Calu3 (cell line): ENCODE results near the gene PICALM. TPM values are rescaled to one million over a fixed set of nuclear protein-coding genes. Genes with fewer than 3 reads are reported as not detected.

Experiments
- BruUV-seq: library from RNA; stranded (reverse); fragments of 400-500 nt; replicated peaks from 2 replicates; lab custom pipeline; 2021; lab: Mats Ljungman, UMichigan
- CTCF ChIA-PET: fragments of 300-600 bp; sonication (Branson Sonifier 250); formaldehyde crosslinking; loops from one replicate; lab custom pipeline; 2022; ENCODE audit warnings: antibody characterized with exemption; lab: Charles Lee
- DNase-seq: peaks from one replicate; pipeline ENCODE4 v3.0.0; 2022
- H3K27ac Mint-ChIP-seq: one replicate; pipeline ENCODE4 v1.8.0; 2022; ENCODE audit warnings: mixed read lengths; ENCODE audit not compliant: unreplicated experiment
- H3K27me3 Mint-ChIP-seq: one replicate; pipeline ENCODE4 v1.8.0; 2022; ENCODE audit warnings: mixed read lengths; ENCODE audit not compliant: unreplicated experiment
- H3K36me3 Mint-ChIP-seq: one replicate; pipeline ENCODE4 v1.8.0; 2022; ENCODE audit warnings: mild to moderate bottlenecking, moderate library complexity, mixed read lengths; ENCODE audit not compliant: insufficient read depth, unreplicated experiment
- H3K4me1 Mint-ChIP-seq: one replicate; pipeline ENCODE4 v1.8.0; 2022; ENCODE audit warnings: mild to moderate bottlenecking, low read depth, mixed read lengths; ENCODE audit not compliant: unreplicated experiment
- H3K4me3 Mint-ChIP-seq: one replicate; pipeline ENCODE4 v1.8.0; 2022; ENCODE audit warnings: mild to moderate bottlenecking, low read depth, moderate library complexity, mixed read lengths; ENCODE audit not compliant: unreplicated experiment
- H3K9me3 Mint-ChIP-seq: one replicate; pipeline ENCODE4 v1.8.0; 2022; ENCODE audit warnings: low read depth, mixed read lengths; ENCODE audit not compliant: unreplicated experiment
- CTCF ChIP-seq: fragments of 200-600 bp; IDR thresholded peaks from one replicate; pipeline ENCODE4 v1.8.0; 2022; ENCODE audit warnings: antibody characterized with exemption; ENCODE audit not compliant: unreplicated experiment
- intact Hi-C: fragments of 100-400 bp; cut with micrococcal nuclease; formaldehyde crosslinking; loops from one replicate; pipeline ENCODE4 v1.10.0; 2022; ENCODE audit not compliant: unreplicated experiment
- total RNA-seq: library from RNA; stranded (reverse); gene quantifications from 2 replicates; pipeline ENCODE4 v1.2.3, GENCODE V29; 2022

Gene PICALM
- total RNA-seq, 1 experiment from 2014 or later, result 124 TPM

DNA sequence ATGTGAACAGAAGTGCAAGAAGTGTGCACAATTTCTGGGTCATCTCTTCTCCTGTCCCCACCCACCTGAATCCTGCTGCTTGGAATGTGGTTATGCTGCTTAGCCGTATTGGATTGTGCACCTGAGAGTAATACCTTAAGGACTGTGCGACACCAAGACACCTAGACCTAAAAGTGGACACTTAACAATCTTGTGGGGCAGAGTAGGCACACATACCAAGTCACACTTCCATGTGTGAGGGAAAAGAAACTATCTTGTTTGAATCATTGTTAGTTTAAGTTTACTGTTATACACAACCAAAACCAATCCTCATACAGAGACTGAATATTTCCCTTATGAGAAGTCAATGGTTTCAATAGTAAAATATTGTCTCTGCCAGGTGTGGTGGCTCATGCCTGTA lies 120.0 kb downstream of the PICALM start:
- Mint-ChIP-seq H3K9me3 (peaks cover 3% of the 10 kb centered on the region), H3K27ac (peak overlapping the region; percentile 10), H3K4me1 (peaks cover 39% of the 10 kb centered on the region), H3K27me3 (no peaks in the 10 kb centered on the region), H3K4me3 (no peak overlapping the region), H3K36me3 (no peaks in the 10 kb centered on the region)
- intact Hi-C loops, result loop anchor here (5.0 kb wide), 1 partner anchor 92 kb away; the partner anchor contains the start of gene CCDC83
- TF ChIP-seq CTCF, result no peak
- peak; percentile 41 for DNase-seq
- BruUV-seq, result no TSS peak
- CTCF ChIA-PET, result no interaction called here

GRCh38 chr11:85947431-85948272 lies 121.2 kb downstream of the PICALM start:
- intact Hi-C loops, result loop anchor here (5.0 kb wide), 1 partner anchor 90 kb away; the partner anchor contains the start of gene CCDC83
- TF ChIP-seq CTCF, result no peak
- no peaks in the 10 kb centered on the region for H3K27me3 Mint-ChIP-seq
- CTCF ChIA-PET, result no interaction called here
- no TSS peak for BruUV-seq
- H3K27ac Mint-ChIP-seq, result peak overlapping the region; percentile 56
- H3K9me3 Mint-ChIP-seq, result no peaks in the 10 kb centered on the region
- H3K36me3 Mint-ChIP-seq, result no peaks in the 10 kb centered on the region
- H3K4me1 Mint-ChIP-seq, result peaks cover 39% of the 10 kb centered on the region
- DNase-seq, result peak; percentile 43
- H3K4me3 Mint-ChIP-seq, result no peak overlapping the region

GRCh38 chr11:85946221-85946620 lies 122.7 kb downstream of the PICALM start:
- Mint-ChIP-seq H3K27ac (peak overlapping the region; percentile 14), H3K9me3 (no peaks in the 10 kb centered on the region), H3K4me1 (peaks cover 39% of the 10 kb centered on the region), H3K36me3 (no peaks in the 10 kb centered on the region), H3K4me3 (no peak overlapping the region), H3K27me3 (no peaks in the 10 kb centered on the region)
- intact Hi-C loops, result loop anchor here (5.0 kb wide), 1 partner anchor 89 kb away; the partner anchor contains the start of gene CCDC83
- no TSS peak for BruUV-seq
- CTCF ChIA-PET, result interaction anchor here (0.8 to 1.2 kb wide), 3 partner anchors 92 to 272 kb away, joined by 3 read pairs; no protein-coding TSS in a partner anchor
- no peak for DNase-seq
- TF ChIP-seq CTCF, result no peak

DNA sequence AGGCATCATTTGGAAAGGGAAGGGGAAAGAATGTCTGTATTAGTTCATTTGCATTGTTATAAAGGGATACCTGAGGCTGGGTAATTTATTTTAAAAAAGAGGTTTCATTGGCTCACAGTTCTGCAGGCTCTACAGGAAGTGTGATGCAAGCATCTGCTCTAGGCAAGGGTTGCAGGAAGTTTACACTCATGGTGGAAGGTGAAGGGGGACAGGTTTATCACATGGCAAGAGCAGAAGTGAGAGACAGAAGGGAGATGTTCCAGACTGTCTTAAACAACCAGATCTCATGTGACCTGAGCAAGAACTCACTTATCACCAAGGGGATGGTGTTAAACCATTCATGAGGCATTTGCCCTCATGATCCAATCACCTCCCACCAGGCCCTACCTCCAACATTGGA lies 123.1 kb downstream of the PICALM start:
- no peaks in the 10 kb centered on the region for H3K9me3 Mint-ChIP-seq
- intact Hi-C loops, result loop anchor here (5.0 kb wide), 1 partner anchor 88 kb away; the partner anchor contains the start of gene CCDC83
- BruUV-seq, result no TSS peak
- H3K27ac Mint-ChIP-seq, result no peak overlapping the region
- CTCF ChIA-PET, result interaction anchor here (0.8 to 1.2 kb wide), 2 partner anchors 91 to 273 kb away, joined by 3 read pairs; no protein-coding TSS in a partner anchor
- H3K4me3 Mint-ChIP-seq, result no peak overlapping the region
- peaks cover 35% of the 10 kb centered on the region for H3K4me1 Mint-ChIP-seq
- no peak for TF ChIP-seq CTCF
- H3K36me3 Mint-ChIP-seq, result no peaks in the 10 kb centered on the region
- H3K27me3 Mint-ChIP-seq, result no peaks in the 10 kb centered on the region
- no peak for DNase-seq
